A549 (cell line): ENCODE data around the gene SRF.

ENCODE experiments used
- BHLHE40 ChIP-seq: IDR thresholded peaks from 2 replicates; pipeline ENCODE4 v1.6.1; 2012; ENCODE audit warnings: low read depth, low read length, inconsistent platforms
- CTCF ChIP-seq: fragments of >200 bp; sonication (Bioruptor Twin); formaldehyde crosslinking; IDR thresholded peaks from 3 replicates; pipeline ENCODE4 v1.5.1; 2016
- ESRRA ChIP-seq: fragments of 150-350 bp; IDR thresholded peaks from 2 replicates; pipeline ENCODE4 v1.6.1; 2014; ENCODE audit warnings: mild to moderate bottlenecking, low read length, borderline replicate concordance
- JUN ChIP-seq, 2 experiments: fragments of >200 bp; sonication (Bioruptor Twin); formaldehyde crosslinking; IDR thresholded peaks; 2 replicates in 1 of 2; 3 replicates in 1 of 2; pipeline ENCODE4 v1.6.1; 2016 to 2017
- MYC ChIP-seq: IDR thresholded peaks from 2 replicates; pipeline ENCODE4 v1.6.1; 2012; ENCODE audit warnings: mild to moderate bottlenecking, inconsistent platforms, low read length, improper control_type of control experiment, borderline replicate concordance
- NFE2L2 ChIP-seq: fragments of 150-350 bp; conservative IDR thresholded peaks from 2 replicates; pipeline ENCODE4 v1.6.1; 2014; ENCODE audit warnings: low read length
- NR3C1 ChIP-seq: fragments of >200 bp; sonication (Bioruptor Twin); formaldehyde crosslinking; IDR thresholded peaks from 3 replicates; pipeline ENCODE4 v1.6.1; 2017
- POLR2A ChIP-seq: IDR thresholded peaks from 2 replicates; pipeline ENCODE4 v1.6.1; 2012; ENCODE audit warnings: mild to moderate bottlenecking, low read length
- RFX5 ChIP-seq: fragments of 450-650 bp; IDR thresholded peaks from 2 replicates; pipeline ENCODE4 v1.7.1; 2014; ENCODE audit warnings: antibody characterized with exemption, mild to moderate bottlenecking, moderate library complexity

- TF ChIP-seq RFX5 (no peak), CTCF (no peak), JUN (IDR thresholded peaks at IDR 0.05) (no peak), POLR2A (no peak), NR3C1 (no peak), ESRRA (no peak), BHLHE40 (no peak), NFE2L2 (no peak), MYC (no peak)
These were observed 46.6 kb upstream of the SRF start for GRCh38 chr6:43124481-43124880.
